Left renal cortex interstitium (tissue), 4 donors: ENCODE data around the gene KIFC1. TPM values are rescaled to one million over a fixed set of nuclear protein-coding genes. Genes with fewer than 3 reads are reported as not detected.

ENCODE experiments used
- polyA plus RNA-seq, 4 donors: library from polyadenylated mRNA; unstranded; fragments of 120-200 nt; gene quantifications; one replicate each; pipeline ENCODE4 v1.2.1, GENCODE V29; 2013; ENCODE audit not compliant: insufficient read length in 4 of 4

Gene KIFC1
- polyA plus RNA-seq, 4 donors = 35.9 to 49.1 (median 43.3) TPM

Other genes starting within 250 kb of the KIFC1 start
- gene COL11A2, start 199.4 kb upstream of the KIFC1 start, polyA plus RNA-seq = 1 to 10 TPM; 4.1 to 6.6 (median 5.6) TPM
- 10 to 100 TPM; 49.6 to 67.6 (median 57.0) TPM for gene RXRB, start 191.2 kb upstream of the KIFC1 start, polyA plus RNA-seq
- gene SLC39A7, start 191.0 kb upstream of the KIFC1 start, polyA plus RNA-seq = 100 to 1,000 TPM; 105 to 127 (median 111) TPM
- gene HSD17B8, start 187.2 kb upstream of the KIFC1 start, polyA plus RNA-seq = 10 to 100 TPM; 25.3 to 31.0 (median 27.6) TPM
- gene RING1, start 183.3 kb upstream of the KIFC1 start, polyA plus RNA-seq = 10 to 100 TPM; 51.7 to 73.1 (median 66.6) TPM
- gene VPS52, start 119.9 kb upstream of the KIFC1 start, polyA plus RNA-seq = 10 to 100 TPM; 59.5 to 98.7 (median 77.5) TPM
- 1,000 to 10,000 TPM; 2,825 to 3,624 (median 3,323) TPM for gene RPS18, start 119.7 kb upstream of the KIFC1 start, polyA plus RNA-seq
- gene B3GALT4, start 114.7 kb upstream of the KIFC1 start, polyA plus RNA-seq = 1 to 10 TPM; 4.1 to 5.2 (median 4.9) TPM
- gene WDR46, start 102.6 kb upstream of the KIFC1 start, polyA plus RNA-seq = 10 to 100 TPM; 58.6 to 81.8 (median 73.0) TPM
- 10 to 100 TPM; 73.3 to 86.9 (median 74.2) TPM for gene PFDN6, start 102.2 kb upstream of the KIFC1 start, polyA plus RNA-seq
- 100 to 1,000 TPM in 2 of 4 donors, 10 to 100 TPM in 2; 93.2 to 150 (median 113) TPM for gene RGL2, start 92.9 kb upstream of the KIFC1 start, polyA plus RNA-seq
- 10 to 100 TPM; 29.8 to 53.6 (median 40.3) TPM for gene TAPBP, start 77.7 kb upstream of the KIFC1 start, polyA plus RNA-seq
- 10 to 100 TPM; 21.5 to 30.4 (median 27.2) TPM for gene ZBTB22, start 74.1 kb upstream of the KIFC1 start, polyA plus RNA-seq
- 10 to 100 TPM; 50.6 to 59.5 (median 54.8) TPM for gene DAXX, start 68.9 kb upstream of the KIFC1 start, polyA plus RNA-seq
- 10 to 100 TPM; 59.1 to 87.0 (median 75.9) TPM for gene PHF1, start 19.2 kb downstream of the KIFC1 start, polyA plus RNA-seq
- gene CUTA, start 26.3 kb downstream of the KIFC1 start, polyA plus RNA-seq = 100 to 1,000 TPM; 218 to 288 (median 238) TPM
- gene SYNGAP1, start 28.2 kb downstream of the KIFC1 start, polyA plus RNA-seq = 10 to 100 TPM; 18.2 to 50.2 (median 37.3) TPM
- gene ZBTB9, start 62.8 kb downstream of the KIFC1 start, polyA plus RNA-seq = 10 to 100 TPM; 14.1 to 16.9 (median 14.6) TPM
- gene BAK1, start 188.5 kb downstream of the KIFC1 start, polyA plus RNA-seq = 10 to 100 TPM; 20.2 to 28.4 (median 23.2) TPM
- gene ITPR3, start 229.5 kb downstream of the KIFC1 start, polyA plus RNA-seq = 10 to 100 TPM in 1 of 4 donors, 1 to 10 TPM in 3; 7.9 to 10.4 (median 8.4) TPM